Fibroblast of skin of left quadriceps (primary cell): ENCODE results near the gene LRCH1.

Source experiments
- DNase-seq, 2 experiments: peaks; one replicate each; pipeline ENCODE4 v3.0.0-alpha.2; 2013; ENCODE audit warnings: low read depth in 2 of 2

LRCH1 gene

DNA sequence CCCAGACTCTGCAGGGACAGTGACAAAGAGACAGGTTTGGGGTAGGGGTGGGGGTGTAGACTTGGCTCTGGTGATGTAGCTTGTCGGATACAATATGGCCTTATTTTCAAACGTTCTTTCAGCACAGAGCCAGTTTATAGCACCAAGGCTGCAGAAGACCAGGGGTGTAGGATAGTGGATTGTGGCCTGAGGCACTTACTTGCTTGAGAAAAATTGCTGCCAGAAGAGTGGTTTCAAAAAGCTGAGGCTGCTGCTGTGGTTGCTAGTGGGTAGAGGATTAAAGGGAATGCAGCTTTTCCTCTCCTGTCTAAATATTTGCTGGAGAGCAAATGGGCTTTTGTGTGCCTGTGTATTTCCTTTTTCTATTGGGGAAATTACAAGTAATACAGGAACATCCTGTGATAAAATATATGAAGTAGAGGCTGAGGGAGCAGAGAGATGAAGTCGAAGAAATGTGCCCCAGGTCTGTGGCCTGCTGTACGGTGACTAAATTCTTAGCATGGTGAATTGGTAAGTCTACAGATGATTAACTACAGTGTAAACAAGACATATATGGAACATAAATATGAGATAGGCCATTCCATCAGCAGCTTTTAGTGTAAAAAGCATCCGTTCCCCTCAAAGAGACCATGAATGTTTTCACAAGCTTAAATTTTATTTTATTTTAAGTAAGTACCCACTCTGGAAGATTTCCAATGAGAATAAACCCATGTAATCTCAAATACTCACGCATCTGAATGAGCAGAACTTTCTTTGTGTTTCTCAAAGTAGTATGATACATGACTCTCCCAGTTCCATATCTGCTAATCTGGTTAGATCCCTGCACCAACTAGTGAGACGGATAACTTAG lies 112.9 kb downstream of the LRCH1 start:
- DNase-seq, result no peak

DNA sequence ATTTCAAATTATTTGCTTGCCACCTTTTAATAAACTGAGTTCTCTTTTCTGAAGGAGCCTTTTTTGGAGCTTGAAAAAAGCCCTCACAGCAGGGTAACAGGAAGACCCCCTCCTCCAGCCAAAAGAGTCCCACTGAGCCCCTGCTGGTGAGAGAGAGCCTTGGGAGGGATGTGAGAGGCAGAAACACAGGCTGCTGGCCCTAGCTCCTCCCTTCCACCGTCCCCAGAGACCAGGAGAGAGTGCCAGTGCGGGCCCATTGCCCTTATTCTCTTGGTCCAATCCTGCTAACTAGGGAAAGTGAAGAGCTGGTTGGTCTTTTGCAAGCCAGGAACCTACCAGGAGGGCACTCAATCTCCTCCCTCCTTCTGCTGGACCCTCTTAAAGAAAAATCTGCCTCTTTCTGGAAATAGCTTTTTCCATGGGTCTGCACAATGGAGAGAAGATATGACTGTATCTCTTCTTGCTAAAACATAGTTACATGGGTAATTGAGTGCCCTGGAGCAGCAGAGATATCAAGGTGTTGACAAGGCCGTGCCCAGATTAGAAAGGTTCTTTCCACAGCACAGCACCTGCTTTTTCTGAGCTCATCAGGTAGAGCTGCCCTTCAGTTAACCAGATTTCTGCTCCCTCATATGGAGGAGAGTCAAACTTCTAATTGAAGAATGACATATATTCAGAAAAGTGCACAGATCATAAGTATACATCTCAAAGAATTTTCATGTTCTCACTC lies 113.9 kb downstream of the LRCH1 start:
- DNase-seq, result no peak

DNA sequence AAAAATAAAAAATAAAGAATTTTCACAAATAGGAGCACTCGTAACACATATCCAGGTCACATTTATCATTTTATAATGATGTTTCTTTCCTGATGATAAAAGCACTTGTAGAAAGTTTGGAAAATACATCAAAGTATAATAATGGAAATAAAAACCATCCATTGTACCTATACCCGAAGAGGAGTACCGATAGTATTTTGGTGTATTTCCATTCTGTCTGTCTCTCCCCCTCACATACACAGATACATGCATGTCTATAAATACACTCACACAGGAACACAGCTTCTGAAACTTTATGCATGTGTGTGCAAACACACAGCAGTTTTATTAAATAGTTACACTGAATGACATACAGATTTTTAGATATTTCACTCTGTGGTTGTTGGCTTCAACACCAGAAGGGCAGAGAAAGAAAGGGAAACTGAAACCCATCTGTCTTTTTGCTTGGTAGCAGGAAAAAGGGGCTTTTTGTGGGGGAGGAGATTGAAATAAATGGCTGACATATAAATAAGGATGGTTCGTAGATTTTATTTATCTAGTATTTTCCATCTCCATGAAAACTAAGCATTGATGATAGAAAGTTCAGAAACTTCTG lies 114.8 kb downstream of the LRCH1 start:
- DNase-seq, result no peak

DNA sequence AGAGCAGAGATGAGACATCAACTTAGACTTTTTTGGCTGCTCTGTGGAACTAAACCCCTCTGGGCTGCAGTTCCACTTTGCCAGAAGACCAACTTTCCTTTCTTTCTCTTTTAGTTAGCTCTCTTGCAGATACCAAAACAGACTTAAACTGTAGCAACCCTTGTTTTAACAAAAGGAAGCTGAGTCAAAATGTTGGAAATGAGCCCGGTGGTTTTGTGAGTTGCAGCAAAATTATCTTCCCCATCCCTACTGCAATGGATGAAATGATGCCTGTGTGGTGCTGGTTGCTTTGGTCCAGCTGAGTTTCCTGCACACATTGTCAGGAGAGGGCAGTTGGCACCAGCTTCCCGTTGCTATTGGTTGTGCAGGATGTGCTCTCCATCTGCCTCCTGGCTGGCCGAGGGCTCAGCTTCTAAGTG lies 115.3 kb downstream of the LRCH1 start:
- peak; percentile 79 to 82 for DNase-seq

DNA sequence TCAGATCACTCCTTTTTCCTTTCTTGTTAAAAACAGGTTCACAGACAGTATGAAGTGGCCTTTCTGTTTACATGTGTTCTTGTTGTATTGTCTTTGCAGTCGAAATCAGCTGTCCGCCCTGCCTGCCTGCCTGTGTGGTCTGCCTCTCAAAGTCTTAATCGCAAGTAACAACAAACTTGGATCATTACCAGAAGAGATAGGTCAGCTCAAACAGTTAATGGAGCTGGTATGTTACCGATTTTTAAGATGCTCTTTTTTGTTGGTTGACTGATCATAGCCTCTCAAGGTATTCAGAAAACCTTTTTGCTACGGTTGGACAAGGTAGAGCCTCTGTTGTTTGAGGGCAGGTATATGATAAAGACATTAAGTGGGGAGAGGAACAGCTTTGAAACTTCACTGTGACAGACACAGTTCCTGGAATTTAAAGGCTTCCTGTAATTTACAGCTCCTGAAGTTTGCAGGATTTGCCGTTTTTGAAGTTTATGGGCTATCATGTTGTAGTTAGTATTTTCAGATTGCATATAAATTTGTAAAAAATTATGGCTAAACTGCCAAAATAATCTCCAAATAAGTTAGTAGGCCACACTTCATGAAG lies 116.1 kb downstream of the LRCH1 start:
- no peak for DNase-seq

DNA sequence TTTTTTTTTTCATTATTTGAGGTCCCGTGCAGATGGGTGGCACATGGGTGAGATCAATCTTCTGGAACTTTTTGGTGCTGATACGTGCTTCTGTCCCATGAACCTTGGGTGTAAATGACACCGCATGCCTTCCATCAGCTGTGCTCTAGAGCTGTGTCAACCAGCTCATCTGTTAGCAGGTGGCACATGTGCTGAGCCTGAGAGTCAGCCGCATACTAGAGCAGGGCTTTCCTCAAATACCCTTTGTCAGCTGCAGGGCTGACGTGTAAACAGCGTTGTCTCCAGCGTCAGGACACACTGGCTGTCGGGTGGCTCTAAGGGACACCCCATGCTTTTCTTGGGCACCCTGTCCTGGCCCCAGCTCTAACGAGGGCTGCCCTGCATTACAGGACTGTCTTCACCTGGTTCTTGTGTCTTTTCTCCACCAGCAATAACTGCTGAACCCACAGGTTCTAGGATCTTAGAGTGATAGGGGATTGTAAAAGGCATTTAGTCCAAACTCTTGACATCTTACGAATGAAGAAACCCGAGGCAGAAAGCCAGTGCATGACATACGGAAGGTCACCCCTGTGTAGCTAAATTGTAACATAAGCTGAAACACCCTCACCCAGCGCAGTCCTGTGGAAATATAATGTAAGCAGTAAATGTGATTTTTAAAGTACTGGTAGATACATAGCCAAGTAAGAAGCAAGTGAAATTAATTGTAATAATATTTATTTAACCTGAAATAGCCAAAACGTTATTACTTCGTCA lies 119.5 kb downstream of the LRCH1 start:
- no peak for DNase-seq

DNA sequence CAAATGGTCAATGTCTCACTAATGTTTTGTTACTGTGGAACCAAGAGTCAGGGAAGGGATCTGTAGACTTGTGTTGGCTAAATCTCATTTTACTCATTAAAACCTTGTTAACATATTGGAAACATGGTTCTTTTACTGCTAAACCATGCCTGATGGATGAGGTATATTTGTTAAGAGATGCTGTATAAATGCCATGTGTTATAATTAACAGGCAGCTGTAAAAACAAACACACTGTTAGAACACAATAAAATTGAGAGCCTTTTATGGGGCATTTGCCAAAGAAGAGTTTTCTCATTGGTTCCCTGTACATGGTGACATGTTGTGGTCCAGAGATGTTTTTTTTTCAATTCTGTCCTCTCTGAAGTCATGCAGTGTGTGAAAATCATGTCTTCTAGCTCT lies 122.0 kb downstream of the LRCH1 start:
- DNase-seq, result peak; percentile 52 to 56

DNA sequence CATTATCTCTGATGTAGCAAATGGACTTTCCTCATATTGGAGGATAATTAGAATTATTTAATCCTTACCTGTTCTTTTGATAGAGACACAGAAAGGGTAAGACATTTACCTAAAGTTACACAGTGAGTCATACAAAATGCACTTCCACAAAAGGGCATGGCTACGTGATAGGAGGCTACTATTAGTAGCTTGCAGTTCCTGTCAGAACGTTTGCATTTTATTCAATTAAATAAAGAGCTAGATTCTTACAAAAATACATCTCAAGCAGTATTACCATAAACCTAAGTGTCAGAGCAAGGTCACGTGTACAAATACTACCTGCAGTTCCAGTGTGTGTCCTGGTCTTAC lies 123.4 kb downstream of the LRCH1 start:
- no peak for DNase-seq

DNA sequence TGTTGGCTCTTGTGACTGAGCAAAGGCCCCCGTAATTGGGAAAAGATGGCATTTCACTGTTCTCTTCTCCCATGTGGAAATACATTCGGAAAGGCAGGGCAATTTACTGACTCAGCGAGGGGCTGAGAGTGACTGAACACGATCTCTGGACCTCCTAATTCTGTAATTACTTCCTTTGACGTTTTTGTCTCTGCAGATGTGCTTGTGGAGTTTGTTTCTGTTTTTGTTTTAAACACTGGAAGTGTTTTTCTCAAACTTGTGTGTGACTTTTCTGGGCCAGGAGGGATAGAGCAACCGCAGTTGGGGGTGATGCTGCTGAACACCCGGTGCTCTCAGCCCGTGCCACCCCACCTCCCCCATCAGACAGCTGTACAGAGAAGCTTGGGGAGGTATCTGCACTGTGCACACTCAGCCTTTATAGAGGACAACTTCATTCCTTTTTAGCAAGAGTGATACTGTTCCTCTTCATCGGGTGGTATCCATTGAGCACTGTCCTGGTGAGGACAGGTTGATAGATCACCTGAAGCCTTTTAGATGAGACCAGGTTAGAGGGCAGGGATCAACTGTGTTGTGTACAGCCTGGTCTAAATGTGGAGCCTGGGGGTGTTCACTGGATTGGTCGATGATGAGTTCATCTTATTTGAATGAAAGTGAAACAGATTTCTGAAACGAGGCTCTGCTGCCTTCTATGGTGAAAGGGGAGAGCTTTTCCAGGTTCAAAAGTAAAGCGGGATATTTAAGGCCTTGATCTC lies 126.6 kb downstream of the LRCH1 start:
- DNase-seq, result peak; percentile 69 to 72

DNA sequence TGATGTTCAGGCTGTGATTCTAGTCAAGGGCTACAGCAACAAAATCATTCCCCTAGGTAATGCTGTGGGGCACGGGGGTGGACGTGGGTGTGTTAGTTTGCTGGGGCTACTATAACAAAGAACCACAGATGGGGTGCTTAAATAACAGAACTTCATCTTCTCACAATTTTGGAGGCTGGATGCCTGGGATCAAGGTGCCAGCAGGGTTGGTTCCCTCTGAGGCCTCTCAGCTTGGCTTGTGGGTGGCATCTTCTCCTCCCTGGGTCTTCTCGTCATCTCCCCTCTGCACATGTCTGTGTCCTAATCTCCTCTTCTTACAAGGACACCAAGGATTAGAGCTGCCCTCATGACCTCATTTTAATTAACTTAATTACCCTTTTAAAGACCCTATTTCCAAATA lies 129.0 kb downstream of the LRCH1 start:
- no peak for DNase-seq

DNA sequence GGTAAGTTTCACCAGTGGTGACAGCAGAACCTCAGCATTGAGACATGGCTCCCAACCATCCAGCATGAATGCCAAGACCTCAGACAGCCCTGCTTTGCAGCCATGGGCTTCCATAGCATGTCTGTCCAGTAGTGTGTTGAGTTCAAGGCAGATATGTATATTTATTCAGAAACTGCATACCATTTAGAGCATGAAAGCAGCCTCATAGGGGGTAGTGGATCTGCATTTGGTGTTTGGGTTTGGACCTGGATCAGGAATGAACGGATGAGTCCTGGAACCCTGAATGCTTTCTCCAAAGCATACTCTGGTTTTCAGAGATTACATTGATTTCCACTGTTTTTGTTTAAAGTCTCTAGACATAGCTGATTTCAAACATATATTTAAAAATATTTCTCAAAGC lies 129.7 kb downstream of the LRCH1 start:
- peak in 1 of 2 experiments; percentile 39 for DNase-seq

DNA sequence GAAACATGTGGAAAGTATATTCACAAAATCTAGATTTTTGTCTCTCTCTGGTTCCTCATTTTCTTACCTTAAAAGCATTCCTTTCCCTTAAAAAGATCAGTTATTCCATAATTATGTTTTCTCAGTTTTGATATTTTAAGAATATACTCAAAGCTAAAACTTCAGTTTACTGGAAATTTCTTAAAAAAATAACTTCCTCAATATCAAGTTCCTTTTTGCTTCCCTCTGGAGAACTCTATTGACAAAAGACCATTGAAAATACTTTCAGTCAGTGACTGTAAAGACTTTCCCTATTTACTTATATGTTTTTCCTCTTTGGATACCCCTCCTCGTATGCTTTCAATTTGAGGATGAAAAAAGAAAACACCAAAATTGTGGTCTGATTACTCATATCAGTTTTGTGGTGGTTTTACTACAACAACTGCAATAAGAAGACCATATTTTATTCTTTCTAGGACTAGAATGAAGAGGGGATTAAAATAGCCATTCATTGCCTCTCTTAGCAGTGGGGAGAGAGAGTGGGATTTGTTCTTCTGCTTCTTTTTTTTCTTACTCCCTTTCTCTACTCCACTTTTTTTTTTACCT lies 130.8 kb downstream of the LRCH1 start:
- DNase-seq, result peak; percentile 66 to 73

DNA sequence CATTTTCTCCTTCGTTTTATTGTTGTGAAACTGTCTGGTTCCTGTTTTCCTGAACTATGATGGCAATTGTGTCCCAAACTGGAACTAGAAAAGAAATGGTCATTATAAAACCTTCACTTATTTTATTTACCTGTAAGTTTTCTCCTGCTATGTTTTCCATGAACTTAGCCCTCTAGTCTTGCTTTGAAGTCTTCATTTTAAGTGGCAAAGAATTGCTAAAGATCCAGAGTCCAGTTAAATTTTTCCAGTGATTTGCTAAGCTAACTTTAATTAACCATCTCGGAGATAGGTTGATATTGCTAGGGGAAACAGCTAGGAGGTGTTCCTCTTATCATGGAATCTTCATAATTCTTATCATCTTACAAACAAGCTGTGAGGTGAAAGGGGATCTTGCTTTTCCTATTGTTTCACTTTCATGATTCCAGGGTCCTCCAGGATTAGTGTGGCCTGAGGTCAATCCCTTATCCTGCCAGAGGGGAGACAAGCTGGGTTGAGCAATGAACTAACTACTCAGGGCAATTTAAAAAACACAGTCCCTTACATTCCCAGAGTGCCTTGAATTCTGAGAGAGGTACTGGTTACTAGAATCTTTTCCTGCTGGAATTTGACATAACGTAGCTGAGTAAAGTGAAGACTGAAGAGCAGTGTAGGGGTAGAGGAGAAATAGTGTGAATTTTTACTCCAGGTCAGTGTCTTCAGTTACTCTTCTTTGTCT lies 131.5 kb downstream of the LRCH1 start:
- no peak for DNase-seq

DNA sequence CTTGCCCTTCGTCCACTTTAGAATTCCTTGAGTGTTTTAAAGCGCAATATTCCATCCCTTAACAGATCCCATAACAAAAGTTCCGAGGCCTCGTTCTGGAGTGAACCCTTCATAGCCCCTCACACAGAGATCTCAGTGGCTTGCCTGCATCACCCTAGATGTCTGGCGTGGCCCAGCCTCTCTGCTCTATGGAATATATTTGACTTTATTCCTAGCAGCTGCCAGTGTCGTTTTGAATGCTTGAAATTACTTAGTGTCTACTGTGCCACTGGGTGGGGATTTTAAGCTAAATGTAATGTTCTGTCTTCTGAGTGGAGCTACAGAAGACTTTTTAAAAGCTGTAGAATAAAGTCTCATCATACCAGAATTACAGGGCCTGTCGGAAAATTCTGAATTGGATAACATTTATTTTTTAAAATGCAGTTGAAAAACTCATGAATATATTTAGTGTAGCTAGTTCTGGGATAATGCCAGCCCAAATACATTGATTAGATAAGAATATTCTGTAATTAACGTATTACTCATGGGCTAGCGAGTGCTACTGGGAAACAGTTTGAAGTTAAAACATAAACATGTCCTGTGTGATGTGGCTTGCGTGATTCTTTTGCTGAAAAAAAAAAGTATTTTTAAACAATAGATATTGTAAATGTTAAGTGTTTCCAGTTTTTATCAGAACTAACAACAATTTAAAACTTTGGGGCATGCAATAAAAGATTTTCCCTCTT lies 132.2 kb downstream of the LRCH1 start:
- DNase-seq, result no peak

DNA sequence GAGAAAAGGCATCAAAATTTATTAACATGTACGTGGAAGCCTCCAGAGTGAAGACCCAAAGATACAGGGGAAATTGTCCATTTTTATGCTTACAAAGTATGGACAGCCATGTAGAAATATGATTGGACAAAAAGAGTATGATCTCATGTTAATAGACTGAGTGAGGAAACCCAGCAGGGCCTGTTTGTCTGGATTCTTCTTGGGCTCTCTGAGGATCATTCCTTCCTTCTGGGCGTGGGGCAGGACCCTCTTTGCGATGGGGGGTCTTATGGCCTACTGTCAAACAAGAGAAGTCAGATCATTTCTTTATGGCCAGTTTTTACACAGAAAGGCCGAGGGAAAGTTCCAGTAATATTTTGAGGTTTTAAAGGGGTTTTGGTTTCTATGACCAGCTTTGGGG lies 133.2 kb downstream of the LRCH1 start:
- DNase-seq, result no peak

DNA sequence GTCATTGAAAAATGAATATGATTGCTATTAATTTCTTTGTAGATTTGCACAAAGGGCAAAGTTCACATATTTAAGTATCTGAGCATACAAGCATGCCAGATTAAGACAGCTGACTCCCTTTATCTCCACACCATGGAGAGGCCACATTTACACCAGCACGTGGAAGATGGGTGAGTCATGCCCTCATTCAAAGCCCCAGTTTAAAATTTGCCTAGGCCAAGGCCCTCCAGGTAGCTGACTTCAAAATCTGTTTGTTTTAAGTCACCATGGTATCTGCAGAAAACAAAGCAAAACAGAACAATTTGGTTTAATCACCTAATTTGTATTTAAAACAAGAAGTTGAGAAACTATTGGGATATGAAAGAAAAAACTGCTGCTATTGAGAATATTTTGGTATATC lies 134.8 kb downstream of the LRCH1 start:
- DNase-seq, result no peak

DNA sequence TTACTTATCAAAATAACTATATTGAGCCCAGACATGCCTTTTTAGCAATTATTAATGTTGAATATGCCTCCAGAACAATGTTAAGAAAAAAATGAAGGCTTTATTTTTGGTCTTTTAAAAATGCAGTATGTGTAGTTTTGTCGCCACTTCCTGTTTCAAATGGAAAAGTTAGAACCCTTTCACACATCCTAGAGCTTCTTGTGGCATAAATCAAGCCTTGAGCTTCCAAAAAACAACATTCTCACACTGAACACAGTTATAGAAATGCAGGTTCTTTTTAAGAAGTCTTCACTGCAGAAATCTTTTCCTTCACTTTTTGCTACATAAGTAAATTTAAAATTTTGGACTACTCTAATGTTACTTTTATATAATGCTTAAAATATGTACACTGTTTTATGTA lies 135.3 kb downstream of the LRCH1 start:
- no peak for DNase-seq

DNA sequence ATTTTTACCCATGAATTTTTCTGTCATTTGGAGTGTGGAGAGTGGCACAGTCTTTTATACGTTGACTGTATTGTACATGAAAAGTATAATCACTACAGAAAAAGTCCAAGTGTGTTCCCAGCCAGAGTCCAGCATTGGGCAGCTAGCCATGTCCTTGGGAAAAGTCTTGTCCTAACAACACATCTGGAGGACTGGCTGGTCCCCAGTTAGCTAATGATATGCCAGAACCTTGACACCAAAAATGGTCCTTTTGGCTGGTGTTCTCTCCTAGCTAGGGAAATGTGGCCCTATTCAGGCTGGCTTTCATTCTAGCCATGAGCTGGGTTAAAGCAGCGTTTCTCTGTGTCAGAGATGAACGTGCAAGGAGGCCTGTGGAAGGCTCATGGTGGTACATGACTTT lies 145.0 kb downstream of the LRCH1 start:
- no peak for DNase-seq

DNA sequence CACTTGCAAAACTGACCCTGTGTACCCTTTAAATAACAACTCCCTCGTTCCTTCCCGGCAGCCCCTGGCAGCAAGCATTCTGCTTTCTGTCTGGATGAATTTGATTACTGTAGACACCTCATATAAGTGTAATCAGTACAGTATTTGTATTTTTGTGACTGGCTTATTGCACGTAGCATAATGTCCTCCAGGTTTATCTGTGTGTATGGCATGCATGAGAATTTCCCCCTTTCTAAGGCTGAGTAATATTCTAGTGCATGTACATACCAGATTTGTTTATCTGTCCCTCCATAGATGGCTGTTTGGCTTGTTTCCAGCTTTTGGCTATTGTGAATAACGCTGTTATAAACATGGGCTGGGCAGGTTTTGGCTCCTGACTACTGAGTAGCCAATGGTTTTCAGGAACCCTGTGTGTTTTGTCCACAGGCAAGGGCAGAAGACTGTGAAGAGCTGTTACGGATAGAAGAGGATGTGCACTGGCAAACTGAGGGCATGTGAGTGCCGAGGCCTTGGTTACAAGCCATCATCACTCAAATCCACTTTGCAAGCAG lies 146.0 kb downstream of the LRCH1 start:
- DNase-seq, result no peak
